Pancreas (tissue), 10 donors: ENCODE results near the gene GALM. TPM values are rescaled to one million over a fixed set of nuclear protein-coding genes. Genes with fewer than 3 reads are reported as not detected.

Source experiments
- ATAC-seq, 4 donors: fragments of 200-7000 bp; cut with Tn5 transposase; one replicate each; pipeline versions ENCODE4 v1.8.0 to v1.9.1; 2020; ENCODE audit warnings: mild to moderate bottlenecking in 4 of 4, moderate library complexity in 4 of 4
- DNase-seq, 6 donors: peaks; one replicate each; pipeline ENCODE4 v3.0.0-alpha.2; 2020
- FAIRE-seq: peaks from 2 replicates; lab custom pipeline; 2012; peaks lifted over from hg19 to GRCh38; lab: Jason Lieb, UNC
- H3K27ac ChIP-seq, 4 donors: fragments of 200-600 bp; sonication (generic); 1 replicate in 3 of 4; 2 replicates in 1 of 4; pipeline versions ENCODE4 v1.5.0 to v1.8.0; 2020
- H3K27me3 ChIP-seq, 4 donors: fragments of 200-600 bp; one replicate each; pipeline ENCODE4 v1.8.0; 2021
- H3K36me3 ChIP-seq, 3 donors: fragments of 200-600 bp; sonication (generic) in 1 of 3; one replicate each; pipeline versions ENCODE4 v1.5.0 to v1.8.0; 2020 to 2021
- H3K4me1 ChIP-seq, 3 donors: fragments of 200-600 bp; one replicate each; pipeline ENCODE4 v1.8.0; 2021
- H3K4me3 ChIP-seq, 4 donors: fragments of 200-600 bp; sonication (generic) in 2 of 4; one replicate each; pipeline versions ENCODE4 v1.5.0 to v1.8.0; 2020 to 2021
- H3K9me3 ChIP-seq, 4 donors: fragments of 200-600 bp; one replicate each; pipeline ENCODE4 v1.8.0; 2021
- CTCF ChIP-seq, 4 donors: fragments of 200-600 bp; sonication (generic) in 3 of 4; IDR thresholded peaks; one replicate each; pipeline versions ENCODE4 v1.5.0 to v1.8.0; 2021; ENCODE audit warnings: antibody characterized with exemption in 4 of 4
- whole genome bisulfite sequencing, 2 donors: extraction: QIAGEN DNeasy Blood & Tissue Kit; methylation state at CpG; one replicate each; pipeline ENCODE4 v1.1.7; 2013; 5-methylcytosine and 5-hydroxymethylcytosine counted together
- intact Hi-C, 3 donors: fragments of 100-400 bp; cut with DNase I; formaldehyde crosslinking; loops; one replicate each; pipeline versions ENCODE4 v1.11.1 to v1.14.2; 2022
- polyA plus RNA-seq, 2 donors: library from polyadenylated mRNA; stranded (reverse); fragments of 200-250 nt; gene quantifications; one replicate each; pipeline ENCODE4 v1.2.3, GENCODE V29; 2013
- total RNA-seq, 6 donors: library from RNA; stranded (reverse); fragmentation: NEBNext Ultra II Directional in 4 of 6; extraction: Animal tissue kit (Norgen Biotek cat#: 25700) in 4 of 6; gene quantifications; one replicate each; pipeline versions ENCODE4 v1.2.1 to v1.2.4, GENCODE V29; 2021 to 2023
- donor health status: healthy with polysubstance abuse.
- donor health status: DM: no; HTN: no; CAD: no; lungs with moderate emphysema.
- donor health status: DM: no; HTN: no; CAD: no.
- donor health status: control.
- donor health status: control.
- donor health status: Bipolar disorder and iron deficiency.
- donor health status: DM: yes; HTN: yes; CAD: no.
- donor health status: DM: no; HTN: no; CAD: no.
- donor health status: DM: no; HTN: no; CAD: no.
- donor health status: DM: yes; HTN: yes; CAD: no.

Gene GALM
- total and polyA plus RNA-seq, 8 donors: 5.4 to 10.9 (median 7.4) TPM

GRCh38 chr2:38765149-38765548 lies 99.2 kb downstream of the GALM start:
- intact Hi-C loops: no loop called here
- TF ChIP-seq CTCF (IDR thresholded peaks at IDR 0.05): no peak
- Histone ChIP-seq H3K36me3 (no peaks in the 10 kb centered on the region), H3K9me3 (no peaks in the 10 kb centered on the region), H3K4me1 (no peaks in the 10 kb centered on the region), H3K27me3 (no peaks in the 10 kb centered on the region), H3K27ac (peak overlapping the region in 1 of 4 donors; percentile 19), H3K4me3 (no peak overlapping the region)
- no peak for FAIRE-seq
- WGBS, 2 donors: 12 to 18% methylated on average over 4 of the region's 4 CpGs
- DNase-seq: no peak
- peak in 3 of 4 donors; percentile 44 to 83 (median 74) for ATAC-seq

GRCh38 chr2:38765551-38765950 lies 99.6 kb downstream of the GALM start:
- no peaks in the 10 kb centered on the region for H3K9me3 ChIP-seq
- no peak overlapping the region for H3K27ac ChIP-seq
- no peak for TF ChIP-seq CTCF (IDR thresholded peaks at IDR 0.05)
- ATAC-seq (no peak), DNase-seq (no peak), FAIRE-seq (no peak)
- H3K4me3 ChIP-seq: no peak overlapping the region
- WGBS, 2 donors: 73 to 82% methylated on average over 5 of the region's 5 CpGs
- no peaks in the 10 kb centered on the region for H3K36me3 ChIP-seq
- H3K27me3 ChIP-seq: no peaks in the 10 kb centered on the region
- intact Hi-C loops: no loop called here
- no peaks in the 10 kb centered on the region for H3K4me1 ChIP-seq

GRCh38 chr2:38771632-38772031 lies 105.7 kb downstream of the GALM start:
- no peaks in the 10 kb centered on the region for H3K4me1 ChIP-seq
- DNase-seq (no peak), FAIRE-seq (no peak), ATAC-seq (no peak)
- H3K27ac ChIP-seq: no peak overlapping the region
- 61 to 69% methylated on average over 5 of the region's 5 CpGs for WGBS, 2 donors
- H3K36me3 ChIP-seq: no peaks in the 10 kb centered on the region
- no peak for TF ChIP-seq CTCF (IDR thresholded peaks at IDR 0.05)
- intact Hi-C loops: no loop called here
- H3K27me3 ChIP-seq: no peaks in the 10 kb centered on the region
- no peaks in the 10 kb centered on the region for H3K9me3 ChIP-seq
- no peak overlapping the region for H3K4me3 ChIP-seq

- peaks cover 0 to 6% (median 0%) of the 10 kb centered on the region in 3 donors for H3K4me1 ChIP-seq
- WGBS, 2 donors: 76 to 81% methylated on average over 17 of the region's 17 CpGs
- no peak for FAIRE-seq
- no peak for DNase-seq
- H3K27me3 ChIP-seq: no peaks in the 10 kb centered on the region
- no peak overlapping the region for H3K27ac ChIP-seq
- H3K36me3 ChIP-seq: no peaks in the 10 kb centered on the region
- no peak for ATAC-seq
- no peak overlapping the region for H3K4me3 ChIP-seq
- TF ChIP-seq CTCF (IDR thresholded peaks at IDR 0.05): no peak
- no peaks in the 10 kb centered on the region for H3K9me3 ChIP-seq
- intact Hi-C loops: no loop called here
Measured at GRCh38 chr2:38775097-38775920, 109.4 kb downstream of the GALM start.

GRCh38 chr2:38775921-38776225 lies 110.0 kb downstream of the GALM start:
- 71 to 75% methylated on average over 7 of the region's 7 CpGs for WGBS, 2 donors
- DNase-seq: no peak
- no peak for FAIRE-seq
- no peaks in the 10 kb centered on the region for H3K9me3 ChIP-seq
- peaks cover 0 to 6% (median 0%) of the 10 kb centered on the region in 3 donors for H3K4me1 ChIP-seq
- intact Hi-C loops: no loop called here
- no peak overlapping the region for H3K27ac ChIP-seq
- no peak for TF ChIP-seq CTCF (IDR thresholded peaks at IDR 0.05)
- no peak overlapping the region for H3K4me3 ChIP-seq
- no peaks in the 10 kb centered on the region for H3K36me3 ChIP-seq
- H3K27me3 ChIP-seq: no peaks in the 10 kb centered on the region
- ATAC-seq: no peak
